Vagina (tissue), 2 donors: ENCODE results near the gene BCL2L13. TPM values are rescaled to one million over a fixed set of nuclear protein-coding genes. Genes with fewer than 3 reads are reported as not detected.

ENCODE experiments used
- DNase-seq, 2 donors: peaks; one replicate each; pipeline ENCODE4 v3.0.0-alpha.2; 2017; ENCODE audit errors: extremely low spot score in 2 of 2
- H3K27ac ChIP-seq: fragments of 200-600 bp; sonication (generic); one replicate; pipeline ENCODE4 v1.5.1; 2019
- H3K27me3 ChIP-seq: fragments of 200-600 bp; sonication (generic); one replicate; pipeline ENCODE4 v1.5.1; 2019
- H3K36me3 ChIP-seq, 2 donors: fragments of 200-600 bp; sonication (generic); one replicate each; pipeline ENCODE4 v1.5.1; 2017 to 2019
- H3K4me1 ChIP-seq: fragments of 200-600 bp; sonication (generic); one replicate; pipeline ENCODE4 v1.5.1; 2019
- H3K4me3 ChIP-seq, 2 donors: fragments of 200-600 bp; sonication (generic); 1 replicate in 1 of 2; 2 replicates in 1 of 2; pipeline ENCODE4 v1.5.1; 2016 to 2019
- H3K9me3 ChIP-seq: fragments of 200-600 bp; sonication (generic); one replicate; pipeline ENCODE4 v1.5.1; 2019
- CTCF ChIP-seq, 3 experiments: fragments of 450-650 bp in 2 of 3; fragments of 200-600 bp in 1 of 3; sonication (generic) in 1 of 3; IDR thresholded peaks; one replicate each; pipeline ENCODE4 v1.5.1; 2017 to 2019; ENCODE audit warnings: antibody characterized with exemption in 3 of 3, mild to moderate bottlenecking in 2 of 3, moderate library complexity in 2 of 3
- POLR2A ChIP-seq, 2 donors: fragments of 450-650 bp; IDR thresholded peaks; one replicate each; pipeline ENCODE4 v1.6.1; 2017; ENCODE audit warnings: antibody characterized with exemption in 2 of 2, mild to moderate bottlenecking in 2 of 2, moderate library complexity in 2 of 2
- POLR2AphosphoS5 ChIP-seq, 2 donors: sonication (generic); formaldehyde crosslinking; IDR thresholded peaks; one replicate each; pipeline ENCODE4 v1.9.0; 2017; ENCODE audit warnings: antibody characterized with exemption in 2 of 2, mild to moderate bottlenecking in 2 of 2, low read depth in 1 of 2; ENCODE audit not compliant: insufficient read depth in 1 of 2
- intact Hi-C: fragments of 100-400 bp; cut with DNase I; formaldehyde crosslinking; loops from one replicate; pipeline ENCODE4 v1.15.1; 2023
- total RNA-seq: library from RNA; depleted of rRNA; stranded (reverse); fragments of >200 nt; gene quantifications from one replicate; pipeline ENCODE4 v1.2.3, GENCODE V29; 2016

The BCL2L13 gene
- total RNA-seq, 1 donor from 2014 or later = 41.3 TPM

GRCh38 chr22:17710023-17710422, 71.5 kb downstream of the BCL2L13 start:
- DNase-seq = no peak
- no peaks in the 10 kb centered on the region for H3K9me3 ChIP-seq
- TF ChIP-seq POLR2AphosphoS5 (IDR thresholded peaks at IDR 0.05; ENCODE audit: insufficient read depth in 1 of 2, low read depth in 1 of 2) = no peak
- TF ChIP-seq CTCF (IDR thresholded peaks at IDR 0.05) = no peak
- no peak for TF ChIP-seq POLR2A (IDR thresholded peaks at IDR 0.05)
- H3K4me1 ChIP-seq = peaks cover 14% of the 10 kb centered on the region
- H3K27me3 ChIP-seq = no peaks in the 10 kb centered on the region
- H3K4me3 ChIP-seq = no peak overlapping the region
- no peaks in the 10 kb centered on the region for H3K36me3 ChIP-seq
- no peak overlapping the region for H3K27ac ChIP-seq
- intact Hi-C loops = no loop called here

- peaks cover 5% of the 10 kb centered on the region for H3K4me1 ChIP-seq
- H3K27ac ChIP-seq = no peak overlapping the region
- no peak overlapping the region for H3K4me3 ChIP-seq
- no peaks in the 10 kb centered on the region for H3K36me3 ChIP-seq
- intact Hi-C loops = no loop called here
- no peaks in the 10 kb centered on the region for H3K9me3 ChIP-seq
- H3K27me3 ChIP-seq = no peaks in the 10 kb centered on the region
- no peak for DNase-seq
- TF ChIP-seq POLR2AphosphoS5 (IDR thresholded peaks at IDR 0.05; ENCODE audit: insufficient read depth in 1 of 2, low read depth in 1 of 2) (no peak), CTCF (IDR thresholded peaks at IDR 0.05) (no peak), POLR2A (IDR thresholded peaks at IDR 0.05) (no peak)
Measured at GRCh38 chr22:17712441-17712840, 73.9 kb downstream of the BCL2L13 start.

- TF ChIP-seq POLR2AphosphoS5 (IDR thresholded peaks at IDR 0.05; ENCODE audit: insufficient read depth in 1 of 2, low read depth in 1 of 2) (no peak), CTCF (IDR thresholded peaks at IDR 0.05) (no peak), POLR2A (IDR thresholded peaks at IDR 0.05) (no peak)
- Histone ChIP-seq H3K9me3 (no peaks in the 10 kb centered on the region), H3K27ac (no peak overlapping the region), H3K36me3 (no peaks in the 10 kb centered on the region), H3K4me1 (peaks cover 5% of the 10 kb centered on the region), H3K4me3 (no peak overlapping the region), H3K27me3 (no peaks in the 10 kb centered on the region)
- intact Hi-C loops = no loop called here
- DNase-seq = no peak
Measured at GRCh38 chr22:17716529-17716928, 78.0 kb downstream of the BCL2L13 start.

- no peak overlapping the region for H3K4me3 ChIP-seq
- H3K27me3 ChIP-seq = no peaks in the 10 kb centered on the region
- H3K36me3 ChIP-seq = no peaks in the 10 kb centered on the region
- no peaks in the 10 kb centered on the region for H3K4me1 ChIP-seq
- no peaks in the 10 kb centered on the region for H3K9me3 ChIP-seq
- no peak for DNase-seq
- TF ChIP-seq POLR2A (IDR thresholded peaks at IDR 0.05) (no peak), CTCF (IDR thresholded peaks at IDR 0.05) (no peak), POLR2AphosphoS5 (IDR thresholded peaks at IDR 0.05; ENCODE audit: insufficient read depth in 1 of 2, low read depth in 1 of 2) (no peak)
- intact Hi-C loops = no loop called here
- H3K27ac ChIP-seq = no peak overlapping the region
Measured at GRCh38 chr22:17717708-17718107, 79.2 kb downstream of the BCL2L13 start.

GRCh38 chr22:17719911-17720310, 81.4 kb downstream of the BCL2L13 start:
- no peak for DNase-seq
- H3K27me3 ChIP-seq = no peaks in the 10 kb centered on the region
- H3K4me3 ChIP-seq = no peak overlapping the region
- TF ChIP-seq POLR2A (IDR thresholded peaks at IDR 0.05) (no peak), POLR2AphosphoS5 (IDR thresholded peaks at IDR 0.05; ENCODE audit: insufficient read depth in 1 of 2, low read depth in 1 of 2) (no peak)
- H3K36me3 ChIP-seq = no peaks in the 10 kb centered on the region
- intact Hi-C loops = no loop called here
- peaks cover 10% of the 10 kb centered on the region for H3K4me1 ChIP-seq
- no peak overlapping the region for H3K27ac ChIP-seq
- H3K9me3 ChIP-seq = no peaks in the 10 kb centered on the region
